ENCODE data around the gene MMP20.
A peak's percentile ranks its signal among the peaks of the same experiment; 100 is the strongest.

DNA sequence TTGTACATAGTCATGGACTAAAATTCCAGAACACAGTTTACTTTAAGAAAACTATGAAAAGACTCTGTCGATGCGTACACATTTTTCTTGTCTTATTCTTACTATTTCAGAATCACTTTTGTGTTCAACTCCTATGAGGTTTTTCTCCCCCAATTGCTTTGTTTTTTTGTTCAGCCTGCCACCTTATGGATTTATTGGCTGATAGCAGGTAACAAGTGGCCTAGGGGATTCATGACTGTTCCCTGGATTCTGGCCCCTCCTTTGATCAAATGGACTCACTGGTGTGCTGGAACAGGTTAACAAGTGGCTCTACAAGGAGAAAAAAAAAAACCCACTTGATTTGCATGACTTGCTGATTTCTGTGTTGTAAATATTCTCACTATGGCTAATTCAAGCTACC lies 10.6 kb downstream of the MMP20 start:
- TF ChIP-seq, protein P1, sequence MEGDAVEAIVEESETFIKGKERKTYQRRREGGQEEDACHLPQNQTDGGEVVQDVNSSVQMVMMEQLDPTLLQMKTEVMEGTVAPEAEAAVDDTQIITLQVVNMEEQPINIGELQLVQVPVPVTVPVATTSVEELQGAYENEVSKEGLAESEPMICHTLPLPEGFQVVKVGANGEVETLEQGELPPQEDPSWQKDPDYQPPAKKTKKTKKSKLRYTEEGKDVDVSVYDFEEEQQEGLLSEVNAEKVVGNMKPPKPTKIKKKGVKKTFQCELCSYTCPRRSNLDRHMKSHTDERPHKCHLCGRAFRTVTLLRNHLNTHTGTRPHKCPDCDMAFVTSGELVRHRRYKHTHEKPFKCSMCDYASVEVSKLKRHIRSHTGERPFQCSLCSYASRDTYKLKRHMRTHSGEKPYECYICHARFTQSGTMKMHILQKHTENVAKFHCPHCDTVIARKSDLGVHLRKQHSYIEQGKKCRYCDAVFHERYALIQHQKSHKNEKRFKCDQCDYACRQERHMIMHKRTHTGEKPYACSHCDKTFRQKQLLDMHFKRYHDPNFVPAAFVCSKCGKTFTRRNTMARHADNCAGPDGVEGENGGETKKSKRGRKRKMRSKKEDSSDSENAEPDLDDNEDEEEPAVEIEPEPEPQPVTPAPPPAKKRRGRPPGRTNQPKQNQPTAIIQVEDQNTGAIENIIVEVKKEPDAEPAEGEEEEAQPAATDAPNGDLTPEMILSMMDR (IDR thresholded peaks at IDR 0.05), result peak; percentile 64
- no peak for TF ChIP-seq SIN3A (IDR thresholded peaks at IDR 0.05; ENCODE audit: borderline replicate concordance, insufficient read depth, low read depth, low read length)
- TF ChIP-seq POLR2AphosphoS5 (IDR thresholded peaks at IDR 0.05; ENCODE audit: low read depth, low read length), result no peak
- TF ChIP-seq, protein P2, sequence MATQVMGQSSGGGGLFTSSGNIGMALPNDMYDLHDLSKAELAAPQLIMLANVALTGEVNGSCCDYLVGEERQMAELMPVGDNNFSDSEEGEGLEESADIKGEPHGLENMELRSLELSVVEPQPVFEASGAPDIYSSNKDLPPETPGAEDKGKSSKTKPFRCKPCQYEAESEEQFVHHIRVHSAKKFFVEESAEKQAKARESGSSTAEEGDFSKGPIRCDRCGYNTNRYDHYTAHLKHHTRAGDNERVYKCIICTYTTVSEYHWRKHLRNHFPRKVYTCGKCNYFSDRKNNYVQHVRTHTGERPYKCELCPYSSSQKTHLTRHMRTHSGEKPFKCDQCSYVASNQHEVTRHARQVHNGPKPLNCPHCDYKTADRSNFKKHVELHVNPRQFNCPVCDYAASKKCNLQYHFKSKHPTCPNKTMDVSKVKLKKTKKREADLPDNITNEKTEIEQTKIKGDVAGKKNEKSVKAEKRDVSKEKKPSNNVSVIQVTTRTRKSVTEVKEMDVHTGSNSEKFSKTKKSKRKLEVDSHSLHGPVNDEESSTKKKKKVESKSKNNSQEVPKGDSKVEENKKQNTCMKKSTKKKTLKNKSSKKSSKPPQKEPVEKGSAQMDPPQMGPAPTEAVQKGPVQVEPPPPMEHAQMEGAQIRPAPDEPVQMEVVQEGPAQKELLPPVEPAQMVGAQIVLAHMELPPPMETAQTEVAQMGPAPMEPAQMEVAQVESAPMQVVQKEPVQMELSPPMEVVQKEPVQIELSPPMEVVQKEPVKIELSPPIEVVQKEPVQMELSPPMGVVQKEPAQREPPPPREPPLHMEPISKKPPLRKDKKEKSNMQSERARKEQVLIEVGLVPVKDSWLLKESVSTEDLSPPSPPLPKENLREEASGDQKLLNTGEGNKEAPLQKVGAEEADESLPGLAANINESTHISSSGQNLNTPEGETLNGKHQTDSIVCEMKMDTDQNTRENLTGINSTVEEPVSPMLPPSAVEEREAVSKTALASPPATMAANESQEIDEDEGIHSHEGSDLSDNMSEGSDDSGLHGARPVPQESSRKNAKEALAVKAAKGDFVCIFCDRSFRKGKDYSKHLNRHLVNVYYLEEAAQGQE (IDR thresholded peaks at IDR 0.05; ENCODE audit: insufficient read depth in 1 of 2, low read depth in 2 of 2, low read length in 1 of 2), result no peak
